Immature natural killer cell (primary cell): ENCODE results near the gene TMEM89. TPM values are rescaled to one million over a fixed set of nuclear protein-coding genes. Genes with fewer than 3 reads are reported as not detected.
A peak's percentile ranks its signal among the peaks of the same experiment; 100 is the strongest.

Experiments
- DNase-seq, 3 donors: peaks; one replicate each; pipeline ENCODE4 v3.0.0; 2022; ENCODE audit warnings: mixed read lengths in 1 of 3
- H3K27ac Mint-ChIP-seq, 6 donors: one replicate each; pipeline ENCODE4 v1.8.0; 2020; ENCODE audit warnings: mixed read lengths in 6 of 6, mild to moderate bottlenecking in 5 of 6, inconsistent platforms in 4 of 6, moderate library complexity in 3 of 6
- H3K27me3 Mint-ChIP-seq, 3 donors: one replicate each; pipeline ENCODE4 v1.8.0; 2020 to 2021; ENCODE audit warnings: low read depth in 3 of 3, mild to moderate bottlenecking in 3 of 3, mixed read lengths in 3 of 3, moderate library complexity in 3 of 3, inconsistent platforms in 1 of 3
- H3K36me3 Mint-ChIP-seq, 3 donors: one replicate each; pipeline ENCODE4 v1.8.0; 2020; ENCODE audit warnings: mixed read lengths in 3 of 3, inconsistent platforms in 2 of 3, mild to moderate bottlenecking in 2 of 3
- H3K4me1 Mint-ChIP-seq, 2 donors: one replicate each; pipeline ENCODE4 v1.8.0; 2020; ENCODE audit warnings: inconsistent platforms in 2 of 2, mild to moderate bottlenecking in 2 of 2, mixed read lengths in 2 of 2, moderate library complexity in 1 of 2
- H3K4me3 Mint-ChIP-seq, 5 donors: one replicate each; pipeline ENCODE4 v1.8.0; 2020; ENCODE audit warnings: mild to moderate bottlenecking in 5 of 5, mixed read lengths in 5 of 5, inconsistent platforms in 3 of 5, moderate library complexity in 3 of 5
- H3K9me3 Mint-ChIP-seq, 6 donors: one replicate each; pipeline ENCODE4 v1.8.0; 2020; ENCODE audit warnings: mild to moderate bottlenecking in 6 of 6, mixed read lengths in 6 of 6, inconsistent platforms in 4 of 6, moderate library complexity in 3 of 6
- polyA plus RNA-seq, 3 donors: library from polyadenylated mRNA; unstranded; fragments of 300-500 nt; fragmentation: Illumina TruSeq; gene quantifications; one replicate each; pipeline ENCODE4 v1.2.3, GENCODE V29; 2021

Gene TMEM89
- polyA plus RNA-seq, 3 donors from 2014 or later: not detected

- no peak overlapping the region for H3K27ac Mint-ChIP-seq
- H3K36me3 Mint-ChIP-seq: no peaks in the 10 kb centered on the region
- no peak for DNase-seq
- no peak overlapping the region for H3K4me3 Mint-ChIP-seq
- no peaks in the 10 kb centered on the region for H3K27me3 Mint-ChIP-seq
- H3K4me1 Mint-ChIP-seq: no peaks in the 10 kb centered on the region
- H3K9me3 Mint-ChIP-seq: no peaks in the 10 kb centered on the region
Measured at GRCh38 chr3:48576647-48577046, 44.9 kb downstream of the TMEM89 start.

- no peaks in the 10 kb centered on the region for H3K9me3 Mint-ChIP-seq
- H3K36me3 Mint-ChIP-seq: no peaks in the 10 kb centered on the region
- no peak for DNase-seq
- H3K27me3 Mint-ChIP-seq: peaks cover 0 to 1% (median 0%) of the 10 kb centered on the region in 3 donors
- H3K4me3 Mint-ChIP-seq: no peak overlapping the region
- H3K27ac Mint-ChIP-seq: no peak overlapping the region
- no peaks in the 10 kb centered on the region for H3K4me1 Mint-ChIP-seq
Measured at GRCh38 chr3:48575366-48575765, 46.2 kb downstream of the TMEM89 start.

GRCh38 chr3:48573973-48574585 is 47.5 kb downstream of the TMEM89 start:
- DNase-seq: no peak
- peaks cover 0 to 1% (median 1%) of the 10 kb centered on the region in 3 donors for H3K27me3 Mint-ChIP-seq
- no peaks in the 10 kb centered on the region for H3K36me3 Mint-ChIP-seq
- H3K4me1 Mint-ChIP-seq: no peaks in the 10 kb centered on the region
- no peak overlapping the region for H3K4me3 Mint-ChIP-seq
- H3K27ac Mint-ChIP-seq: no peak overlapping the region
- H3K9me3 Mint-ChIP-seq: no peaks in the 10 kb centered on the region

- no peak overlapping the region for H3K4me3 Mint-ChIP-seq
- no peak for DNase-seq
- H3K9me3 Mint-ChIP-seq: no peaks in the 10 kb centered on the region
- no peaks in the 10 kb centered on the region for H3K36me3 Mint-ChIP-seq
- H3K27ac Mint-ChIP-seq: peak overlapping the region in 1 of 6 donors; percentile 16
- no peaks in the 10 kb centered on the region for H3K4me1 Mint-ChIP-seq
- peaks cover 0 to 3% (median 2%) of the 10 kb centered on the region in 3 donors for H3K27me3 Mint-ChIP-seq
Measured at GRCh38 chr3:48572517-48572916, 49.1 kb downstream of the TMEM89 start.

- Mint-ChIP-seq H3K27me3 (peaks cover 0 to 3% (median 2%) of the 10 kb centered on the region in 3 donors), H3K9me3 (no peaks in the 10 kb centered on the region), H3K4me1 (no peaks in the 10 kb centered on the region), H3K36me3 (no peaks in the 10 kb centered on the region), H3K27ac (no peak overlapping the region), H3K4me3 (no peak overlapping the region)
- no peak for DNase-seq
Measured at GRCh38 chr3:48571938-48572337, 49.6 kb downstream of the TMEM89 start.

Other genes starting within 250 kb of the TMEM89 start
- not detected for gene FBXW12, start 249.6 kb downstream of the TMEM89 start, polyA plus RNA-seq
- under 1 TPM in 2 of 3 donors, not detected in 1; 0.11 to 0.19 TPM for gene PLXNB1, start 191.7 kb downstream of the TMEM89 start, polyA plus RNA-seq
- gene CCDC51, start 181.7 kb downstream of the TMEM89 start, polyA plus RNA-seq: 10 to 100 TPM; 10.2 to 16.3 (median 10.6) TPM
- gene TMA7, start 181.5 kb downstream of the TMEM89 start, polyA plus RNA-seq: 1,000 to 10,000 TPM in 1 of 3 donors, 100 to 1,000 TPM in 2; 593 to 1,259 (median 677) TPM
- 10 to 100 TPM in 1 of 3 donors, 1 to 10 TPM in 2; 6.4 to 12.6 (median 6.6) TPM for gene ATRIP, start 175.0 kb downstream of the TMEM89 start, polyA plus RNA-seq
- gene SHISA5, start 117.6 kb downstream of the TMEM89 start, polyA plus RNA-seq: 100 to 1,000 TPM; 351 to 618 (median 505) TPM
- under 1 TPM in 2 of 3 donors, not detected in 1; 0.17 to 0.78 TPM for gene PFKFB4, start 65.0 kb downstream of the TMEM89 start, polyA plus RNA-seq
- gene UCN2, start 58.0 kb downstream of the TMEM89 start, polyA plus RNA-seq: not detected
- gene COL7A1, start 26.4 kb downstream of the TMEM89 start, polyA plus RNA-seq: not detected
- 100 to 1,000 TPM; 189 to 544 (median 231) TPM for gene UQCRC1, start 12.1 kb downstream of the TMEM89 start, polyA plus RNA-seq
- 1 to 10 TPM; 2.2 to 7.8 (median 5.1) TPM for gene SLC26A6, start 13.7 kb upstream of the TMEM89 start, polyA plus RNA-seq
- gene CELSR3, start 41.1 kb upstream of the TMEM89 start, polyA plus RNA-seq: under 1 TPM in 2 of 3 donors, not detected in 1; 0.46 to 0.48 TPM
- 1 to 10 TPM; 4.8 to 8.7 (median 5.6) TPM for gene NCKIPSD, start 64.1 kb upstream of the TMEM89 start, polyA plus RNA-seq
- gene IP6K2, start 95.5 kb upstream of the TMEM89 start, polyA plus RNA-seq: 10 to 100 TPM; 55.5 to 82.3 (median 63.7) TPM
- gene PRKAR2A, start 226.1 kb upstream of the TMEM89 start, polyA plus RNA-seq: 10 to 100 TPM; 16.0 to 21.4 (median 17.9) TPM